ENCODE results near the gene CAPRIN1. TPM values are rescaled to one million over a fixed set of nuclear protein-coding genes. Genes with fewer than 3 reads are reported as not detected.

Gene CAPRIN1
- polyA plus RNA-seq, 1 of the 3 experiments (the other 2 are of a cell fraction), result 67.1 TPM

- Histone ChIP-seq H3F3A (replicated peaks; ENCODE audit: insufficient read depth) (no peaks in the 10 kb centered on the region), H3K4me2 (no peak overlapping the region), H3K27me3 (ENCODE audit: insufficient read depth) (peaks cover 15% of the 10 kb centered on the region; the same call in 1 of the 2 replicates), H3K79me2 (ENCODE audit: insufficient read depth) (no peaks in the 10 kb centered on the region), H3K9me3 (no peaks in the 10 kb centered on the region), H2AFZ (ENCODE audit: low read depth) (no peak overlapping the region), H3K4me1 (ENCODE audit: control insufficient read depth in 1 of 2, insufficient read depth in 2 of 2, low read depth in 1 of 2, low read length in 1 of 2) (peaks cover 5 to 20% of the 10 kb centered on the region in 2 experiments; a peak in 2 of 4 replicates), H3K36me3 (replicated peaks in 1 of 2; ENCODE audit: control insufficient read depth in 1 of 2, insufficient read depth in 2 of 2, low read length in 1 of 2) (no peaks in the 10 kb centered on the region), H4K20me1 (ENCODE audit: insufficient read depth) (no peaks in the 10 kb centered on the region), H3K9ac (no peak overlapping the region), H3K9me2 (no peaks in the 10 kb centered on the region), H3K27ac (ENCODE audit: low read depth in 2 of 2, low read length in 1 of 2) (no peak overlapping the region), H3K4me3 (ENCODE audit: low read depth in 2 of 2, low read length in 1 of 2) (no peak overlapping the region)
- POLR2A ChIA-PET, result no interaction called here
- 41% methylated on average over 4 of the region's 4 CpGs for WGBS (ENCODE audit: low lambda C conversion rate)
- no peak for DNase-seq
- CTCF ChIA-PET, result interaction anchor here (3.2 kb wide), 1 partner anchor 15 kb away, joined by 16 read pairs; no protein-coding TSS in a partner anchor
- TF ChIP-seq GATA2 (CRISPR knock-in tag; IDR thresholded peaks at IDR 0.05) (no peak), EP300 (IDR thresholded peaks at IDR 0.05; ENCODE audit: borderline replicate concordance in 1 of 2, low read depth in 1 of 2, low read length in 1 of 2) (no peak), NFIC (IDR thresholded peaks at IDR 0.05; ENCODE audit: borderline replicate concordance) (no peak), CHD2 (IDR thresholded peaks at IDR 0.05; ENCODE audit: low read length, partially characterized antibody) (no peak), FOXM1 (IDR thresholded peaks at IDR 0.05; ENCODE audit: low read depth) (no peak), NRF1 (IDR thresholded peaks at IDR 0.05; ENCODE audit: low read depth, low read length) (no peak), FOXJ3 (CRISPR knock-in tag; IDR thresholded peaks at IDR 0.05) (no peak), USF2 (IDR thresholded peaks at IDR 0.05; ENCODE audit: borderline replicate concordance, low read depth, low read length) (no peak), MAX (IDR thresholded peaks at IDR 0.05; ENCODE audit: low read depth) (no peak), MXI1 (IDR thresholded peaks at IDR 0.05; ENCODE audit: low read depth, low read length) (no peak), TCF12 (IDR thresholded peaks at IDR 0.05) (no peak), RXRA (IDR thresholded peaks at IDR 0.05; ENCODE audit: borderline replicate concordance, low read depth) (no peak), MEF2A (IDR thresholded peaks at IDR 0.05; ENCODE audit: borderline replicate concordance, low read depth) (no peak), REST (IDR thresholded peaks at IDR 0.05; ENCODE audit: low read depth, low read length) (no peak), YY1 (IDR thresholded peaks at IDR 0.05; ENCODE audit: low read depth) (no peak), GABPA (IDR thresholded peaks at IDR 0.05; ENCODE audit: low read depth) (no peak), TEAD4 (IDR thresholded peaks at IDR 0.05; ENCODE audit: borderline replicate concordance, insufficient read depth) (no peak)
These were observed 49.1 kb upstream of the CAPRIN1 start for GRCh38 chr11:34002420-34002819.
